Transverse colon (tissue), 4 donors: ENCODE measurements around the gene OSCAR. TPM values are rescaled to one million over a fixed set of nuclear protein-coding genes. Genes with fewer than 3 reads are reported as not detected.

ENCODE experiments used
- DNase-seq: peaks from one replicate; pipeline ENCODE4 v3.0.0-alpha.2; 2019
- H3K27ac ChIP-seq, 4 donors: fragments of 200-600 bp; sonication (generic); 2 replicates each; pipeline ENCODE4 v1.5.1; 2016 to 2018; ENCODE audit warnings: inconsistent platforms in 4 of 4
- H3K27me3 ChIP-seq: fragments of 200-600 bp; sonication (generic); 2 replicates; pipeline ENCODE4 v1.5.1; 2017; ENCODE audit warnings: inconsistent platforms
- H3K36me3 ChIP-seq, 4 donors: fragments of 200-600 bp; sonication (generic); 2 replicates each; pipeline ENCODE4 v1.5.1; 2017 to 2019; ENCODE audit warnings: inconsistent platforms in 4 of 4
- H3K4me1 ChIP-seq, 4 donors: fragments of 200-600 bp; sonication (generic); 2 replicates each; pipeline ENCODE4 v1.5.1; 2017 to 2020; ENCODE audit warnings: inconsistent platforms in 4 of 4
- H3K4me3 ChIP-seq, 4 donors: fragments of 200-600 bp; sonication (generic); 1 replicate in 1 of 4; 2 replicates in 3 of 4; pipeline versions ENCODE4 v1.5.1 to v1.6.1; 2017 to 2019; ENCODE audit warnings: inconsistent platforms in 4 of 4
- H3K9me3 ChIP-seq, 2 donors: fragments of 200-600 bp; sonication (generic); 2 replicates each; pipeline ENCODE4 v1.5.1; 2017 to 2019; ENCODE audit warnings: inconsistent platforms in 2 of 2
- EP300 ChIP-seq: sonication (generic); formaldehyde crosslinking; IDR thresholded peaks from one replicate; pipeline ENCODE4 v1.6.1; 2017; ENCODE audit warnings: antibody characterized with exemption, low read depth
- POLR2A ChIP-seq: fragments of 450-650 bp; IDR thresholded peaks from one replicate; pipeline ENCODE4 v1.6.1; 2016; ENCODE audit warnings: antibody characterized with exemption, mild to moderate bottlenecking, moderate library complexity
- POLR2AphosphoS5 ChIP-seq, 3 donors: sonication (generic); formaldehyde crosslinking; IDR thresholded peaks; one replicate each; pipeline ENCODE4 v1.6.1; 2016; ENCODE audit warnings: antibody characterized with exemption in 3 of 3
- WGBS, 2 donors: methylation state at CpG; one replicate each; pipeline ENCODE4 v1.1.5; 2018; ENCODE audit warnings: low coverage in 1 of 2; 5-methylcytosine and 5-hydroxymethylcytosine counted together
- in situ Hi-C, 4 donors: fragments of 200-750 bp; cut with MboI; loops; one replicate each; pipeline versions ENCODE4 v1.15.0 to v1.15.1; 2017; ENCODE audit warnings: low sequenced_read_pairs in 3 of 4, low pct_ligation_motif_present in 1 of 4, low pct_unique_long_range_greater_than_20kb in 1 of 4
- intact Hi-C: fragments of 100-400 bp; cut with DNase I; formaldehyde crosslinking; loops from one replicate; pipeline ENCODE4 v1.15.1; 2023; ENCODE audit warnings: low total_unique reads
- total RNA-seq, 4 donors: library from RNA; depleted of rRNA; stranded (reverse); fragments of >200 nt; gene quantifications; one replicate each; pipeline ENCODE4 v1.1.0, GENCODE V29; 2016
- TF ChIP-seq, protein P1 (sequence below), 5 experiments: fragments of 200-600 bp in 3 of 5; fragments of 450-650 bp in 2 of 5; sonication (generic) in 3 of 5; IDR thresholded peaks; 1 replicate in 2 of 5; 2 replicates in 3 of 5; pipeline ENCODE4 v1.5.1; 2016 to 2017; ENCODE audit warnings: antibody characterized with exemption in 5 of 5, inconsistent platforms in 3 of 5, mild to moderate bottlenecking in 2 of 5, moderate library complexity in 1 of 5

OSCAR gene
- total RNA-seq, 4 donors from 2014 or later = 0.27 to 3.2 (median 0.75) TPM; not detected in 1

DNA sequence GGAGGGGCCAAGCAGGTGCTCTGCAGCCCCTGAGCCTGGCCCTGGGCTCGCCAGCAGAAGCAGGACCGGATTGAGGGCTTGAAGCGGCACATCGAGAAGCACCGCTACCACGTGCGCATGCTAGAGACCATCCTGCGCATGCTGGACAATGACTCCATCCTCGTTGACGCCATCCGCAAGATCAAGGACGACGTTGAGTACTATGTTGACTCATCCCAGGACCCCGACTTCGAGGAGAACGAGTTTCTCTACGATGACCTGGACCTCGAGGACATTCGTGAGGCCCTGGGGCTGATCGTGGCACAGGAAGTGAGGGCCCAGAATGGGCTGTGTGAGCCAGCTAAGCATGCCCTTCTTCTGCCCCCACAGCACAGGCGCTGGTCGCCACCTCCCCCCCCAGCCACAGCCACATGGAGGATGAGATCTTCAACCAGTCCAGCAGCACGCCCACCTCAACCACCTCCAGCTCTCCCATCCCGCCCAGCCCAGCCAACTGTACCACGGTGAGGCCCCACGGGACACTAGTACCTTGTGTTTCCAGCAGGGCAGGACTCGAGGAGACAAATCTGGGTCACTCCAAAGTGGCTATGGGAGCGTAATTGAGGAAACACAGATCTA is 45.0 kb upstream of the OSCAR start:
- TF ChIP-seq POLR2A = no peak
- no peak for TF ChIP-seq POLR2AphosphoS5 (IDR thresholded peaks at IDR 0.05)
- TF ChIP-seq EP300 = no peak
- TF ChIP-seq, protein P1, sequence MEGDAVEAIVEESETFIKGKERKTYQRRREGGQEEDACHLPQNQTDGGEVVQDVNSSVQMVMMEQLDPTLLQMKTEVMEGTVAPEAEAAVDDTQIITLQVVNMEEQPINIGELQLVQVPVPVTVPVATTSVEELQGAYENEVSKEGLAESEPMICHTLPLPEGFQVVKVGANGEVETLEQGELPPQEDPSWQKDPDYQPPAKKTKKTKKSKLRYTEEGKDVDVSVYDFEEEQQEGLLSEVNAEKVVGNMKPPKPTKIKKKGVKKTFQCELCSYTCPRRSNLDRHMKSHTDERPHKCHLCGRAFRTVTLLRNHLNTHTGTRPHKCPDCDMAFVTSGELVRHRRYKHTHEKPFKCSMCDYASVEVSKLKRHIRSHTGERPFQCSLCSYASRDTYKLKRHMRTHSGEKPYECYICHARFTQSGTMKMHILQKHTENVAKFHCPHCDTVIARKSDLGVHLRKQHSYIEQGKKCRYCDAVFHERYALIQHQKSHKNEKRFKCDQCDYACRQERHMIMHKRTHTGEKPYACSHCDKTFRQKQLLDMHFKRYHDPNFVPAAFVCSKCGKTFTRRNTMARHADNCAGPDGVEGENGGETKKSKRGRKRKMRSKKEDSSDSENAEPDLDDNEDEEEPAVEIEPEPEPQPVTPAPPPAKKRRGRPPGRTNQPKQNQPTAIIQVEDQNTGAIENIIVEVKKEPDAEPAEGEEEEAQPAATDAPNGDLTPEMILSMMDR (IDR thresholded peaks at IDR 0.05) = no peak
- H3K4me3 ChIP-seq = no peak overlapping the region
- WGBS, 2 donors = 84 to 92% methylated on average over 5 to 28 of the region's 28 CpGs
- H3K4me1 ChIP-seq = peaks cover 0 to 5% (median 0%) of the 10 kb centered on the region in 4 donors
- intact Hi-C loops = no loop called here
- no peaks in the 10 kb centered on the region for H3K27me3 ChIP-seq
- DNase-seq = no peak
- in situ Hi-C loops = no loop called here
- H3K27ac ChIP-seq = no peak overlapping the region
- H3K9me3 ChIP-seq = no peaks in the 10 kb centered on the region
- peaks cover 4 to 63% (median 34%) of the 10 kb centered on the region in 4 donors for H3K36me3 ChIP-seq

DNA sequence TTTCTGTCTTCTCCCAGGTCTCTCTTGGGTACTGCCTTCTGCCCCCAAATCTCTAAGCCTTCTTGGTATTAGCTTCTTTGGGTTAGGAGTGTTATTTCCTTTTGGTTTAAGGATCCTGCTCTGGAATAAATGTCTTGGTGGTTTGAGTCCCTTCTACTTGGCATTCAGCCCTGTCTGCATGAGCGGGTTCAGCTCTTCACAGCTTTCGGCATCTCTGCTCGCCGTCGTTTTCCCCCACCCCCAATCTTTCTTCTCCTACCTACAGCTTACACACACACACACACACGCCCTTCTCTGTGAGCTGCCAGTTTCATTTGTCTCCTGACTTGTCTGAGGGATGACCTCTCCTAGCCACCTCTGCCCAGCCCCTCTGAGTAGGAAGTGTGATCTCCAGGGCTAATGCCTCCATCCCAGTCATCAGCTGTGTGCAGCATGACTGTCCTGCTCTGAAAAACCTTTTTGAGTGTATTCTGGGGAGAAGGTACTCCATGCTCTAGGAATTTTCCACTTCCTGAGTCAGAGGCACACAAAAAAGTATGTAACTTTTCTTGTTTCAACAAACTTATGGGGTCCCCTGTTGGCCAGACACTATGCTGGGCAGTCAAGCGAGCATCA is 41.7 kb upstream of the OSCAR start:
- 89 to 100% methylated on average over 1 to 7 of the region's 7 CpGs for WGBS, 2 donors

GRCh38 chr19:54141356-54141755 is 40.8 kb upstream of the OSCAR start:
- Histone ChIP-seq H3K36me3 (peaks cover 0 to 39% (median 20%) of the 10 kb centered on the region in 4 donors), H3K27me3 (no peaks in the 10 kb centered on the region)

More for the DNA sequence above, 41.7 kb upstream of the OSCAR start:
- intact Hi-C loops (no loop called here), in situ Hi-C loops (no loop called here)
- H3K27ac ChIP-seq = no peak overlapping the region
- TF ChIP-seq, protein P1 (IDR thresholded peaks at IDR 0.05) = no peak
- TF ChIP-seq POLR2AphosphoS5 (IDR thresholded peaks at IDR 0.05) = no peak
- no peak for TF ChIP-seq POLR2A
- TF ChIP-seq EP300 = no peak
- no peak for DNase-seq
- H3K27me3 ChIP-seq = no peaks in the 10 kb centered on the region
- no peak overlapping the region for H3K4me3 ChIP-seq
- no peaks in the 10 kb centered on the region for H3K9me3 ChIP-seq
- H3K4me1 ChIP-seq = peaks cover 12 to 31% (median 22%) of the 10 kb centered on the region in 4 donors
- H3K36me3 ChIP-seq = peaks cover 0 to 45% (median 24%) of the 10 kb centered on the region in 4 donors

More at GRCh38 chr19:54141356-54141755, 40.8 kb upstream of the OSCAR start:
- H3K4me3 ChIP-seq = no peak overlapping the region
- no peaks in the 10 kb centered on the region for H3K9me3 ChIP-seq
- H3K27ac ChIP-seq = no peak overlapping the region
- WGBS, 2 donors = 92% methylated on average over 3 of the region's 3 CpGs; no CpG with 5 or more reads in 1 of the 2 donors
- DNase-seq = no peak
- peaks cover 14 to 34% (median 23%) of the 10 kb centered on the region in 4 donors for H3K4me1 ChIP-seq
- TF ChIP-seq EP300 (no peak), POLR2AphosphoS5 (IDR thresholded peaks at IDR 0.05) (no peak), POLR2A (no peak)
- TF ChIP-seq, protein P1 (IDR thresholded peaks at IDR 0.05) = no peak
- intact Hi-C loops = no loop called here
- in situ Hi-C loops = no loop called here
